H1 (cell line): ENCODE data around the gene FRRS1. TPM values are rescaled to one million over a fixed set of nuclear protein-coding genes. Genes with fewer than 3 reads are reported as not detected.

ENCODE experiments used
- CTCF ChIA-PET: fragments of 300-600 bp; sonication (Branson Sonifier 250); formaldehyde crosslinking; loops from one replicate; lab custom pipeline; 2021; ENCODE audit not compliant: partially characterized antibody; lab: Charles Lee
- POLR2A ChIA-PET: fragments of 300-600 bp; sonication (Branson Sonifier 250); formaldehyde crosslinking; loops from one replicate; lab custom pipeline; 2021; ENCODE audit warnings: inconsistent platforms; ENCODE audit not compliant: partially characterized antibody; lab: Charles Lee
- DNase-seq, 2 experiments: peaks; one replicate each; pipeline versions ENCODE4 v3.0.0 to v3.0.0-alpha.2; 2010 to 2022; ENCODE audit warnings: low spot score in 2 of 2, low read depth in 1 of 2, mixed read lengths in 1 of 2
- FAIRE-seq: peaks from 2 replicates; lab custom pipeline; 2011; peaks lifted over from hg19 to GRCh38; lab: Jason Lieb, UNC
- H2AFZ ChIP-seq: 2 replicates; pipeline ENCODE4 v1.8.1; 2012; ENCODE audit warnings: low read length, inconsistent platforms
- H2AK5ac ChIP-seq: 2 replicates; pipeline ENCODE4 v1.6.1; 2013; ENCODE audit warnings: low read depth, low read length
- H2BK120ac ChIP-seq: replicated peaks from 2 replicates; pipeline ENCODE3; 2013; ENCODE audit warnings: low read depth, low read length, inconsistent platforms
- H2BK12ac ChIP-seq: 2 replicates; pipeline ENCODE4 v1.6.1; 2013; ENCODE audit warnings: low read depth, low read length
- H2BK15ac ChIP-seq: 2 replicates; pipeline ENCODE4 v1.6.1; 2013; ENCODE audit warnings: low read length
- H2BK20ac ChIP-seq: 2 replicates; pipeline ENCODE4 v1.6.1; 2013; ENCODE audit warnings: low read length
- H2BK5ac ChIP-seq: 2 replicates; pipeline ENCODE4 v1.6.1; 2013; ENCODE audit warnings: low read depth, low read length
- H3K14ac ChIP-seq: 2 replicates; pipeline ENCODE4 v1.6.1; 2013; ENCODE audit warnings: inconsistent platforms; ENCODE audit not compliant: insufficient read length
- H3K18ac ChIP-seq: 2 replicates; pipeline ENCODE4 v1.6.1; 2013; ENCODE audit warnings: low read length; ENCODE audit errors: extremely low read depth
- H3K23ac ChIP-seq: 2 replicates; pipeline ENCODE4 v1.6.1; 2013; ENCODE audit warnings: inconsistent platforms; ENCODE audit not compliant: insufficient read length
- H3K23me2 ChIP-seq: 2 replicates; pipeline ENCODE4 v1.6.1; 2013; ENCODE audit warnings: low read depth, low read length
- H3K27ac ChIP-seq: 2 replicates; pipeline ENCODE4 v1.6.1; 2011; ENCODE audit warnings: low read depth, low read length, inconsistent platforms
- H3K27me3 ChIP-seq, 4 experiments: replicated peaks in 1 of 4; 1 replicate in 1 of 4; 2 replicates in 3 of 4; pipeline versions ENCODE4 v1.6.1 to v1.8.1; 2011 to 2013; ENCODE audit warnings: low read length in 3 of 4, mild to moderate bottlenecking in 3 of 4, inconsistent platforms in 2 of 4, mixed read lengths in 2 of 4, moderate library complexity in 1 of 4; ENCODE audit not compliant: control insufficient read depth in 3 of 4, insufficient read depth in 3 of 4; ENCODE audit errors: extremely low read depth in 1 of 4
- H3K36me3 ChIP-seq, 4 experiments: 2 replicates each; pipeline versions ENCODE4 v1.6.1 to v1.8.1; 2011 to 2013; ENCODE audit warnings: mild to moderate bottlenecking in 4 of 4, low read length in 3 of 4, moderate library complexity in 2 of 4, control low read depth in 1 of 4, inconsistent platforms in 1 of 4; ENCODE audit not compliant: insufficient read depth in 4 of 4, control insufficient read depth in 2 of 4
- H3K4ac ChIP-seq: replicated peaks from 2 replicates; pipeline ENCODE3; 2013; ENCODE audit warnings: low read length, low read depth, mixed read lengths, inconsistent platforms; ENCODE audit not compliant: insufficient read length
- H3K4me1 ChIP-seq, 4 experiments: replicated peaks in 1 of 4; 1 replicate in 1 of 4; 2 replicates in 3 of 4; pipeline versions ENCODE4 v1.6.1 to v1.8.1; 2011 to 2013; ENCODE audit warnings: low read length in 3 of 4, inconsistent platforms in 2 of 4, mixed read lengths in 1 of 4; ENCODE audit not compliant: insufficient read depth in 4 of 4, control insufficient read depth in 3 of 4
- H3K4me2 ChIP-seq, 2 experiments: 2 replicates each; pipeline versions ENCODE4 v1.6.1 to v1.8.1; 2011 to 2013; ENCODE audit warnings: low read depth in 2 of 2, low read length in 2 of 2, control low read depth in 1 of 2, inconsistent platforms in 1 of 2, mild to moderate bottlenecking in 1 of 2; ENCODE audit not compliant: insufficient read depth in 1 of 2
- H3K4me3 ChIP-seq, 4 experiments: fragments of 200-600, 300-600 bp in 1 of 4; sonication (generic), shearing (Covaris generic), sonication (Bioruptor Twin) in 1 of 4; 2 replicates each; pipeline versions ENCODE4 v1.5.1 to v1.8.1; 2011 to 2016; ENCODE audit warnings: low read length in 4 of 4, low read depth in 3 of 4, control low read depth in 2 of 4, inconsistent platforms in 2 of 4, mild to moderate bottlenecking in 2 of 4, mixed read lengths in 1 of 4, moderate library complexity in 1 of 4; ENCODE audit not compliant: insufficient read depth in 2 of 4; ENCODE audit errors: extremely low read depth in 1 of 4
- H3K56ac ChIP-seq: replicated peaks from 2 replicates; pipeline ENCODE3; 2013; ENCODE audit warnings: low read depth, mild to moderate bottlenecking, mixed read lengths, low read length, inconsistent platforms; ENCODE audit not compliant: insufficient read length
- H3K79me1 ChIP-seq: 2 replicates; pipeline ENCODE4 v1.6.1; 2013; ENCODE audit warnings: low read depth, low read length, control low read depth
- H3K79me2 ChIP-seq, 2 experiments: 2 replicates each; pipeline versions ENCODE4 v1.6.1 to v1.8.1; 2012 to 2013; ENCODE audit warnings: low read length in 2 of 2, mild to moderate bottlenecking in 2 of 2, inconsistent platforms in 1 of 2; ENCODE audit not compliant: insufficient read depth in 2 of 2, control insufficient read depth in 1 of 2
- H3K9ac ChIP-seq, 4 experiments: replicated peaks in 1 of 4; 1 replicate in 1 of 4; 2 replicates in 3 of 4; pipeline versions ENCODE4 v1.6.1 to v1.8.1; 2011 to 2013; ENCODE audit warnings: low read depth in 3 of 4, low read length in 3 of 4, control low read depth in 2 of 4, mild to moderate bottlenecking in 2 of 4, moderate library complexity in 2 of 4, inconsistent platforms in 1 of 4; ENCODE audit errors: extremely low read depth in 1 of 4
- H3K9me3 ChIP-seq, 2 experiments: 2 replicates each; pipeline versions ENCODE4 v1.6.1 to v1.8.1; 2012 to 2013; ENCODE audit warnings: mild to moderate bottlenecking in 2 of 2, moderate library complexity in 2 of 2, control low read depth in 1 of 2, inconsistent platforms in 1 of 2, low read depth in 1 of 2, low read length in 1 of 2, mixed read lengths in 1 of 2; ENCODE audit not compliant: insufficient read depth in 2 of 2
- H4K20me1 ChIP-seq, 2 experiments: replicated peaks in 1 of 2; 2 replicates each; pipeline versions ENCODE3 to v1.8.1; 2011 to 2013; ENCODE audit warnings: inconsistent platforms in 2 of 2, low read length in 2 of 2, mild to moderate bottlenecking in 1 of 2; ENCODE audit not compliant: insufficient read depth in 2 of 2, control insufficient read depth in 1 of 2
- H4K5ac ChIP-seq: 2 replicates; pipeline ENCODE4 v1.6.1; 2013; ENCODE audit warnings: low read length, low read depth, mixed read lengths, inconsistent platforms; ENCODE audit not compliant: insufficient read length
- H4K8ac ChIP-seq: 2 replicates; pipeline ENCODE4 v1.8.0; 2013; ENCODE audit warnings: mild to moderate bottlenecking, moderate library complexity, low read length, inconsistent platforms; ENCODE audit not compliant: insufficient read depth; ENCODE audit errors: extremely low read depth
- H4K91ac ChIP-seq: replicated peaks from 2 replicates; pipeline ENCODE3; 2013; ENCODE audit warnings: low read length, mixed read lengths, inconsistent platforms; ENCODE audit not compliant: insufficient read length
- ASH2L ChIP-seq: fragments of 200-600, 300-600 bp; sonication (generic); IDR thresholded peaks from one replicate; pipeline ENCODE4 v1.7.1; 2017; ENCODE audit warnings: low read length
- JUN ChIP-seq: IDR thresholded peaks from 2 replicates; pipeline ENCODE4 v1.6.1; 2011; ENCODE audit warnings: low read depth, mild to moderate bottlenecking, improper control_type of control experiment, low read length
- KDM5A ChIP-seq: fragments of 200-600 bp; IDR thresholded peaks from 2 replicates; pipeline ENCODE4 v1.7.1; 2012; ENCODE audit warnings: mild to moderate bottlenecking, low read length, inconsistent platforms, mixed read lengths
- NRF1 ChIP-seq: IDR thresholded peaks from 2 replicates; pipeline ENCODE4 v1.6.1; 2011; ENCODE audit warnings: mild to moderate bottlenecking, low read depth, low read length, improper control_type of control experiment
- PHF8 ChIP-seq: fragments of 200-600 bp; sonication (generic); conservative IDR thresholded peaks from 2 replicates; pipeline ENCODE4 v1.7.1; 2012; ENCODE audit warnings: low read depth, mild to moderate bottlenecking, inconsistent platforms, low read length, moderate library complexity
- POLR2A ChIP-seq, 2 experiments: IDR thresholded peaks; 1 replicate in 1 of 2; 2 replicates in 1 of 2; pipeline ENCODE4 v1.6.1; 2011; ENCODE audit warnings: low read depth in 2 of 2, low read length in 2 of 2, mild to moderate bottlenecking in 2 of 2; ENCODE audit errors: control extremely low read depth in 1 of 2
- USF2 ChIP-seq: IDR thresholded peaks from 2 replicates; pipeline ENCODE4 v1.6.1; 2011; ENCODE audit warnings: low read length, improper control_type of control experiment
- WGBS, 2 experiments: shearing (Covaris generic) in 1 of 2; methylation state at CpG; one replicate each; pipeline versions ENCODE4 v1.1.6 to v1.1.7; 2013 to 2015; ENCODE audit warnings: low lambda C conversion rate in 2 of 2, mixed read lengths in 2 of 2, inconsistent platforms in 1 of 2, low coverage in 1 of 2, missing lambda C conversion rate in 1 of 2; ENCODE audit not compliant: insufficient replicate concordance in 2 of 2, insufficient coverage in 1 of 2, insufficient read length in 1 of 2; ENCODE audit errors: extremely low coverage in 1 of 2, missing lambda C conversion rate in 1 of 2; 5-methylcytosine and 5-hydroxymethylcytosine counted together
- polyA plus RNA-seq, 7 experiments: library from polyadenylated mRNA; depleted of rRNA in 3 of 7; stranded (reverse) in 5 of 7; unstranded in 2 of 7; fragments of >200 nt in 5 of 7; fragments of 200-250 nt in 2 of 7; gene quantifications; 1 replicate in 5 of 7; 2 replicates in 1 of 7; 4 replicates in 1 of 7; pipeline versions ENCODE4 v1.2.1 to v1.2.3, GENCODE V29; 2011 to 2013; ENCODE audit warnings: missing spikeins in 2 of 7, mixed read lengths in 2 of 7
- total RNA-seq: library from RNA; stranded (reverse); fragmentation: NEBNext Ultra II Directional; extraction: Animal tissue kit (Norgen Biotek cat#: 25700); gene quantifications from 2 replicates; pipeline ENCODE4 v1.2.1, GENCODE V29; 2021
- TF ChIP-seq, protein P1 (sequence below): IDR thresholded peaks from 2 replicates; pipeline ENCODE4 v1.6.1; 2011; ENCODE audit warnings: low read depth, mild to moderate bottlenecking, low read length; ENCODE audit not compliant: insufficient read depth

FRRS1 gene
- total and polyA plus RNA-seq, 2 of the 8 experiments (the other 6 are each of a cell fraction or from before 2014, with no cell fraction given): 3.5 to 6.5 TPM

GRCh38 chr1:99811075-99811474 lies 44.6 kb upstream of the FRRS1 start:
- no peak overlapping the region for H4K91ac ChIP-seq
- no peaks in the 10 kb centered on the region for H3K36me3 ChIP-seq
- no peak overlapping the region for H4K5ac ChIP-seq
- WGBS, 2 experiments: 67% methylated on average over 1 of the region's 1 CpG; no CpG with 5 or more reads in 1 of the 2 experiments
- H3K56ac ChIP-seq: no peak overlapping the region
- no peak overlapping the region for H2BK5ac ChIP-seq
- H3K9ac ChIP-seq: no peak overlapping the region
- no peak overlapping the region for H3K14ac ChIP-seq
- H3K23me2 ChIP-seq: no peaks in the 10 kb centered on the region
- no peak overlapping the region for H4K8ac ChIP-seq
- H3K79me2 ChIP-seq: no peaks in the 10 kb centered on the region
- no peak overlapping the region for H3K4me3 ChIP-seq
- H3K4ac ChIP-seq: no peak overlapping the region
- FAIRE-seq (no peak), DNase-seq (no peak)
- H3K9me3 ChIP-seq: no peaks in the 10 kb centered on the region
- H3K27me3 ChIP-seq: no peaks in the 10 kb centered on the region
- H3K4me2 ChIP-seq: no peak overlapping the region
- ChIA-PET POLR2A (no interaction called here), CTCF (interaction anchor here (0.9 to 1.5 kb wide), 2 partner anchors 8 to 222 kb away, joined by 3 to 4 read pairs; no protein-coding TSS in a partner anchor)
- no peak overlapping the region for H2BK15ac ChIP-seq
- H3K79me1 ChIP-seq: no peaks in the 10 kb centered on the region
- no peak overlapping the region for H2BK20ac ChIP-seq
- no peak overlapping the region for H2AFZ ChIP-seq
- H2BK12ac ChIP-seq: no peak overlapping the region
- H2AK5ac ChIP-seq: no peak overlapping the region
- H3K23ac ChIP-seq: no peak overlapping the region
- no peak overlapping the region for H3K27ac ChIP-seq
- H4K20me1 ChIP-seq: no peaks in the 10 kb centered on the region
- H3K4me1 ChIP-seq: peaks cover 0 to 2% (median 0%) of the 10 kb centered on the region in 4 experiments; a peak in 1 of 7 replicates
- no peak overlapping the region for H3K18ac ChIP-seq
- TF ChIP-seq, protein P1, sequence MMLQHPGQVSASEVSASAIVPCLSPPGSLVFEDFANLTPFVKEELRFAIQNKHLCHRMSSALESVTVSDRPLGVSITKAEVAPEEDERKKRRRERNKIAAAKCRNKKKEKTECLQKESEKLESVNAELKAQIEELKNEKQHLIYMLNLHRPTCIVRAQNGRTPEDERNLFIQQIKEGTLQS: no peak
- TF ChIP-seq PHF8 (no peak), POLR2A (IDR thresholded peaks at IDR 0.05; ENCODE audit: control extremely low read depth in 1 of 2, low read depth in 2 of 2, low read length in 2 of 2) (no peak), ASH2L (no peak), USF2 (no peak), KDM5A (no peak), NRF1 (no peak), JUN (no peak)
- H2BK120ac ChIP-seq: no peak overlapping the region
